Vagina (tissue), 2 donors: ENCODE measurements around the gene OR6Y1. TPM values are rescaled to one million over a fixed set of nuclear protein-coding genes. Genes with fewer than 3 reads are reported as not detected.

ENCODE experiments used
- DNase-seq, 2 donors: peaks; one replicate each; pipeline ENCODE4 v3.0.0-alpha.2; 2017; ENCODE audit errors: extremely low spot score in 2 of 2
- H3K27ac ChIP-seq: fragments of 200-600 bp; sonication (generic); one replicate; pipeline ENCODE4 v1.5.1; 2019
- H3K27me3 ChIP-seq: fragments of 200-600 bp; sonication (generic); one replicate; pipeline ENCODE4 v1.5.1; 2019
- H3K36me3 ChIP-seq, 2 donors: fragments of 200-600 bp; sonication (generic); one replicate each; pipeline ENCODE4 v1.5.1; 2017 to 2019
- H3K4me1 ChIP-seq: fragments of 200-600 bp; sonication (generic); one replicate; pipeline ENCODE4 v1.5.1; 2019
- H3K4me3 ChIP-seq, 2 donors: fragments of 200-600 bp; sonication (generic); 1 replicate in 1 of 2; 2 replicates in 1 of 2; pipeline ENCODE4 v1.5.1; 2016 to 2019
- H3K9me3 ChIP-seq: fragments of 200-600 bp; sonication (generic); one replicate; pipeline ENCODE4 v1.5.1; 2019
- CTCF ChIP-seq, 3 experiments: fragments of 450-650 bp in 2 of 3; fragments of 200-600 bp in 1 of 3; sonication (generic) in 1 of 3; IDR thresholded peaks; one replicate each; pipeline ENCODE4 v1.5.1; 2017 to 2019; ENCODE audit warnings: antibody characterized with exemption in 3 of 3, mild to moderate bottlenecking in 2 of 3, moderate library complexity in 2 of 3
- POLR2A ChIP-seq, 2 donors: fragments of 450-650 bp; IDR thresholded peaks; one replicate each; pipeline ENCODE4 v1.6.1; 2017; ENCODE audit warnings: antibody characterized with exemption in 2 of 2, mild to moderate bottlenecking in 2 of 2, moderate library complexity in 2 of 2
- POLR2AphosphoS5 ChIP-seq, 2 donors: sonication (generic); formaldehyde crosslinking; IDR thresholded peaks; one replicate each; pipeline ENCODE4 v1.9.0; 2017; ENCODE audit warnings: antibody characterized with exemption in 2 of 2, mild to moderate bottlenecking in 2 of 2, low read depth in 1 of 2; ENCODE audit not compliant: insufficient read depth in 1 of 2
- intact Hi-C: fragments of 100-400 bp; cut with DNase I; formaldehyde crosslinking; loops from one replicate; pipeline ENCODE4 v1.15.1; 2023
- total RNA-seq: library from RNA; depleted of rRNA; stranded (reverse); fragments of >200 nt; gene quantifications from one replicate; pipeline ENCODE4 v1.2.3, GENCODE V29; 2016

OR6Y1 gene
- total RNA-seq = not detected

GRCh38 chr1:158554352-158554751 lies at the start of gene OR6Y1:
Gene OR6Y1 (minus strand): TSS chr1:158554405. CDS start chr1:158548105, 6,300 bp downstream.
- intact Hi-C loops = no loop called here
- DNase-seq = no peak

GRCh38 chr1:158600735-158601134 lies 46.5 kb upstream of the OR6Y1 start:
- TF ChIP-seq POLR2AphosphoS5 (IDR thresholded peaks at IDR 0.05; ENCODE audit: insufficient read depth in 1 of 2, low read depth in 1 of 2) (no peak), CTCF (IDR thresholded peaks at IDR 0.05) (no peak), POLR2A (IDR thresholded peaks at IDR 0.05) (no peak)
- Histone ChIP-seq H3K27me3 (no peaks in the 10 kb centered on the region), H3K4me3 (no peak overlapping the region), H3K9me3 (no peaks in the 10 kb centered on the region), H3K4me1 (no peaks in the 10 kb centered on the region), H3K27ac (no peak overlapping the region), H3K36me3 (no peaks in the 10 kb centered on the region)
- intact Hi-C loops = no loop called here
- no peak for DNase-seq

More at GRCh38 chr1:158554352-158554751, at the start of gene OR6Y1:
- no peak within 1 kb of the TSS for H3K27ac ChIP-seq
- no peak for TF ChIP-seq POLR2A (IDR thresholded peaks at IDR 0.05)
- no peak for TF ChIP-seq POLR2AphosphoS5 (IDR thresholded peaks at IDR 0.05; ENCODE audit: insufficient read depth in 1 of 2, low read depth in 1 of 2)
- TF ChIP-seq CTCF (IDR thresholded peaks at IDR 0.05) = no peak
- H3K36me3 ChIP-seq = no peaks in the 10 kb centered on the region
- H3K4me1 ChIP-seq = no peaks in the 10 kb centered on the region
- H3K4me3 ChIP-seq = no peak within 1 kb of the TSS
- no peaks in the 10 kb centered on the region for H3K9me3 ChIP-seq
- no peaks in the 10 kb centered on the region for H3K27me3 ChIP-seq

- intact Hi-C loops = no loop called here
- no peaks in the 10 kb centered on the region for H3K27me3 ChIP-seq
- DNase-seq = no peak
- H3K4me3 ChIP-seq = no peak overlapping the region
- H3K9me3 ChIP-seq = no peaks in the 10 kb centered on the region
- TF ChIP-seq CTCF (IDR thresholded peaks at IDR 0.05) (no peak), POLR2A (IDR thresholded peaks at IDR 0.05) (no peak), POLR2AphosphoS5 (IDR thresholded peaks at IDR 0.05; ENCODE audit: insufficient read depth in 1 of 2, low read depth in 1 of 2) (no peak)
- no peak overlapping the region for H3K27ac ChIP-seq
- no peaks in the 10 kb centered on the region for H3K4me1 ChIP-seq
- no peaks in the 10 kb centered on the region for H3K36me3 ChIP-seq
Measured at GRCh38 chr1:158586942-158587341, 32.7 kb upstream of the OR6Y1 start.

DNA sequence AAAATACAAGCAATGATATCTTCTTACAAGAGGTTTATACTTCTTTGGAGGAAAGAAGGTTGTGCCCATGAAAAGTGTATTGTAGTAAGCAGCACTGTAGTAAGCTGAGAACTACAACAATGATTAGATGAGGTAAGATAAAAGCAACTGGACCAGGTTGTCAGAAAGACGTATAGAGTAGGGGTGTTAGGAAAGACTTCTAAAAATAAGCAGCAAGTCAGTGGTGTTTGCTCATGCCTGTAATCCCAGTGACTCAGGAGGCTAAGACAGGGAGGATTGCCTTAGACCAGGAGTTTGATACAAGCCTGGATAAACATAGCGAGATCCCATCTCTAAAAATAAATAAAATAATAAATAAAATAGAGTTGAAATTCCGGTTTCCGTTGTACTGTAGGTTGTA lies 29.8 kb upstream of the OR6Y1 start:
- no peaks in the 10 kb centered on the region for H3K36me3 ChIP-seq
- no peaks in the 10 kb centered on the region for H3K27me3 ChIP-seq
- TF ChIP-seq CTCF (IDR thresholded peaks at IDR 0.05) (no peak), POLR2AphosphoS5 (IDR thresholded peaks at IDR 0.05; ENCODE audit: insufficient read depth in 1 of 2, low read depth in 1 of 2) (no peak), POLR2A (IDR thresholded peaks at IDR 0.05) (no peak)
- DNase-seq = no peak
- H3K4me1 ChIP-seq = no peaks in the 10 kb centered on the region
- H3K27ac ChIP-seq = no peak overlapping the region
- intact Hi-C loops = no loop called here
- H3K4me3 ChIP-seq = no peak overlapping the region
- H3K9me3 ChIP-seq = no peaks in the 10 kb centered on the region

DNA sequence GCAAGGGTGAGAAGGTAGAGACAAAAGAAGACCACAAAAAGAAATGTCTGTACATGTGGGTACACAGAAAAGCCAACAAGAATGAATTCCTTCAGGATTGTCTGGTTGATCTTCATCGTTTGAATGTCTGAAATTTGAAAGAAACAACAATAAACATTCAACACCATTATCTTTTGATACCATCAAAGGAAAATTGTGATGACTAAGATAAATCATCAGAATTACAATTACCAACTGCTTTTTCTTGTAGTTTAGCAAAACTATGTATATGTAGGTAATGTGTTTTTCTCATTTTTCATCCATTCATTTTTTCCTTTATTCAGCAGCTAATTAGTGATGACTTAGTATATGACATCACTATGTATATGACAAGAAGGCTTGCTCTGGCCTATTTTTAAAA lies 25.5 kb upstream of the OR6Y1 start, which contains the start of gene OR10X1:
TSS of gene OR10X1 (minus strand) at position 167 of the 400 bp plus-strand sequence. CDS start at position 167, 0 bp downstream.
- intact Hi-C loops = no loop called here
- H3K9me3 ChIP-seq = no peaks in the 10 kb centered on the region
- no peaks in the 10 kb centered on the region for H3K36me3 ChIP-seq
- H3K27me3 ChIP-seq = no peaks in the 10 kb centered on the region
- no peak within 1 kb of the TSS for H3K4me3 ChIP-seq
- TF ChIP-seq POLR2A (IDR thresholded peaks at IDR 0.05) = no peak
- no peak for TF ChIP-seq POLR2AphosphoS5 (IDR thresholded peaks at IDR 0.05; ENCODE audit: insufficient read depth in 1 of 2, low read depth in 1 of 2)
- no peak for TF ChIP-seq CTCF (IDR thresholded peaks at IDR 0.05)
- H3K27ac ChIP-seq = no peak within 1 kb of the TSS
- DNase-seq = no peak
- H3K4me1 ChIP-seq = no peaks in the 10 kb centered on the region
